Activated T-cell treated with anti-CD3 and anti-CD28 coated beads, Interleukin-2, amount 50 U/mL, for 1 hour (primary cell): ENCODE results near the gene DENND1A.

Experiments
- DNase-seq: peaks from one replicate; pipeline ENCODE4 v3.0.0-alpha.2; 2020

Gene DENND1A

GRCh38 chr9:123717581-123718175, 212.2 kb downstream of the DENND1A start:
- DNase-seq, result no peak

- DNase-seq, result no peak
Observed at GRCh38 chr9:123716339-123716945, 213.5 kb downstream of the DENND1A start.

DNA sequence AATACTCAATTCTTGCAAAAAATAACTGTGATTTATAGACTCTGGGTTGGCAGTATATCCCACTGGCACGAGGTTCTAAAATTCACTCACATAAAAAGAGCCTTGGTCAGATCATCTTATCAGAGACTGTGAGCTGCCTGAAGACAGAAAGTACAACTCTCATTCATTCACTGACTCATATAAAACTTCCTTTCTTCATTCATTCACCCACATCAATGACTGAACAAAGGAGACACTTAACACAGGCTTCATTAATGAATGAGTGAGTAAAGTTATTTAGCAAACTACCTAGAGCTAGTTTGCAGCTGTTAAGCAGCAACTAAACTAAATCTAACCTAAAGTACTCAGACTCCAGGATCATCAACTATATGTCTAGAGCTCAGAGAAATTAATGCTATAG, 214.7 kb downstream of the DENND1A start:
- no peak for DNase-seq

GRCh38 chr9:123713282-123713681, 216.6 kb downstream of the DENND1A start:
- no peak for DNase-seq

DNA sequence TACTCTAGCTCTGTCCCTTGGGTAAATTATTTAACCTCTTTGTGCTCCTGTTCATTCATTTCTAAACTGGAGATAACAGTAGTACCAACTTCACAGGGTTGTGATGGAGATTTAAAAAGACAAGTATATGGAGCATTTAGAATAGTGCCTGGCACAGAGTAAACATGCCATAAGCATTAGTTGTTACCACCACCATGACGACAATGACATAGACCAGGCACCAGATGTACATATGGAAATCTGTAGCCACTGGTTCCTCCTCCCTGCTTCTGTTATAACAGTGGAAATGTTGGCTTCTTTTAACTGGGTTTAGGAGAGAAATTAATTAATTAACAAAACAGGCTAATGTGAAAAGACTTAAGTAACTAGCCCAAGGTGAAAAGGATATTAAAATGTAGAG, 217.5 kb downstream of the DENND1A start:
- no peak for DNase-seq

DNA sequence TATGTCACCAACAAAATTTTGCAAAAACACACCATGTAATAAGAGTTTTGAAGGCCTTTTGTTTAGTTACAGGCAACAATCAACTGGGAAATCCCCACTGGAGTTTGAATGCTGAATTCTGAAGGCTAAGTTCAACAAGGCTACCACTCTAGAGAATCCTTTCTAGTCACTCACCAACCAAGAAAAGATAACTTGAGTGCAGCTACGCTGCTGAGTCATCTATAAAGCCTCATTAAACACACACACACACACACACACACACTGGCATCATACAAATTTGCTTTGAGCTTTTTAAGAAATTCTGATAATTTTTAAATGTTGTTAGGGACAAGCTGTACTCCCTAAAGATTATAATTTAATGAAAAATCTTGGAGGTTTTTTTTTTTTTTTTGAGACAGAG, 219.6 kb downstream of the DENND1A start:
- DNase-seq, result no peak

DNA sequence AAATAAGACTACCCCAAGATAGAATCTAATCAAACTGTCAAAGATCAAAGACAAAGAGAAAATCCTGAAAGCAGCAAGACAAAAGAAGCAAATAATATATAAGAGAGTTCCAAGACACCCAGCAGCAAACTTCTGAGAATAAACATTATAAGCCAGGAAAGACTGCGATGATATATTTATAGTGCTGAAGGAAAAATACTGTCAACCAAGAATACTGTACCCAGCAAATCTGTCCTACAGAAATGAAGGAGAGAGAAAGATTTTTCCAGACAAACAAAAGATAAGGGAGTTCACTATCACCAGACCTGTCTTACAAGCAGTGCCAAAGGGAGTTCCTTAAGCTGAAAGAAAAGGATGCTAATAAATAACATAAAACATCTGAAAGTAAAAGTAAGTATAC, 227.4 kb downstream of the DENND1A start:
- no peak for DNase-seq

DNA sequence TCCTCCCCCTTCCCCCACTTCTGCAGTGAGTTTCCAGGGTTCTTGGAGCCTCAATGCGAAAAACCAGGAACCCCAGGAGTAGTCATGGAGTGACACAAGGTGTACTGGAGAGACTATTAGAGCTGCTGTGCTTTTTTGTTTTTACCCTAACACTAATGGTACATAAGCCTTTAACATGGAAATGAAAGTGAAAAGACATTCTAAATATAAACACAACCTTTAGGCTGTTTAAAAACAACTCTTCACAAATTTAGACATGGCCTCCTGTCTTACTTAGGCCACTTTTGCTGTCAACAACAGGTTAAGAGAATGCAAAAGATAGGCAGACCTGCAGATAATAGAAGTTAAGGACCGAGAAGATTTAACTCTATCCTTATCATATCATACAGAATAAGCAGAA, 232.2 kb downstream of the DENND1A start:
- no peak for DNase-seq

GRCh38 chr9:123696476-123696875, 233.4 kb downstream of the DENND1A start:
- DNase-seq, result no peak

DNA sequence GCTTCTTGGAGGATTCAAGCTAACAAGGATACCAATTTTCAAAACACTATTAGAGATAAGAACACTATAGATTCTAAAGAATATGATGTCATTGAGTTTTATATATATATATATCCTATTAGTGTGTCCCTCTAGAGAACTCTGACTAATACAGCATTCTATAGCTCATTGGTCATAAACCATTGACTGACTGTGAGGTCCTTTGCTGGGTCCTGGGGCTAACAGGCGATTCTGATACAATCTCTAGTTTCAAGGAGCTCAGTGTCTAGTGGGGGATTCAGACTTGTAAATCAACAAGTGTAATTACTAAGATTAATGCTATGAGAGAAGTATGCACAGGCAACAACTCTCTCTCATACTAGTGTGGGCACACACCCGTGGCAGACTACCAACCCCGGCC, 234.5 kb downstream of the DENND1A start:
- DNase-seq, result no peak

DNA sequence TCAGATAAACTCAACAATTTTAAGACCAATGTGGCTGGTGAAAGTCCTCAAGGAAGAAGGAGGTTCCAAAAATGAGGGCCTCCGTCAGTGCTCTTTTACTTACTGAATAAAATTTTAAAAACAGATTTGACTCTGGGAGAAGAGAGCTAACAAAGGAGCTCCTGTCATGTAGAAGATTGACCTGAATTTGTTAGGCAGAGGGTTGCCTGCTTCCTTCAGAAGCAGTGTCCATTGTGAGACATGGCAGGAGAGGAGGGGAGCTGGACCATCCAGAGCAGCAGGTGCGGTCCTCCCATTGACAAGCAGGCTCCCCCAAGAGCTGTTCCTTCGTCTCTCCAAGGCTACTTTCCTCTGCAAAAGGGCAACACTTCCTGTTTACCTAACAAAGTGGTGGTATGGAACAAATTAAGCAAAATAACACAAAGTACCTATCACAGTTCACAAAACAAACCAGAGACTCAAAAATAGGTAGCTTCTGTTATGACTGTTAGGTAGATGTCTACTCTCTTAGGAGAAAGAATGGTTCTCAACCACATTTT, 238.1 kb downstream of the DENND1A start:
- no peak for DNase-seq

- no peak for DNase-seq
Observed at GRCh38 chr9:123689701-123690428, 240.1 kb downstream of the DENND1A start.

- no peak for DNase-seq
Observed at GRCh38 chr9:123687246-123687751, 242.6 kb downstream of the DENND1A start.

DNA sequence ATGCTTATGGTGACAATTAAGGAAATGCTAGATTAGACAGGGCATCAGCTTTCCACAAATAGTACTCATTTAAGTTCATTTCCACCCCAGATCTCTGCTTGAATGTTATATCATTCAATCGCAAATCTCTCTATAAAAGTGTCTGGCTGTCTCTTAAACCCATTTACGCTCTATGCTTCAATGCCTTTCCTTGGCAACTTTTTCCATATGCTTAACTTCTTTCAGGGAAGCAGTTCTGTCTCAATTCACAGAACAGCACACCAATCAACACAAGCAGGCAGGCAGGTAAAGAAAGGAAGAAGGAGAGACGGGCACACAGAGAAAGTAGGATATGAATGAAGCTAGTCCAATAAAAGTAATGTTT, 243.1 kb downstream of the DENND1A start:
- no peak for DNase-seq

DNA sequence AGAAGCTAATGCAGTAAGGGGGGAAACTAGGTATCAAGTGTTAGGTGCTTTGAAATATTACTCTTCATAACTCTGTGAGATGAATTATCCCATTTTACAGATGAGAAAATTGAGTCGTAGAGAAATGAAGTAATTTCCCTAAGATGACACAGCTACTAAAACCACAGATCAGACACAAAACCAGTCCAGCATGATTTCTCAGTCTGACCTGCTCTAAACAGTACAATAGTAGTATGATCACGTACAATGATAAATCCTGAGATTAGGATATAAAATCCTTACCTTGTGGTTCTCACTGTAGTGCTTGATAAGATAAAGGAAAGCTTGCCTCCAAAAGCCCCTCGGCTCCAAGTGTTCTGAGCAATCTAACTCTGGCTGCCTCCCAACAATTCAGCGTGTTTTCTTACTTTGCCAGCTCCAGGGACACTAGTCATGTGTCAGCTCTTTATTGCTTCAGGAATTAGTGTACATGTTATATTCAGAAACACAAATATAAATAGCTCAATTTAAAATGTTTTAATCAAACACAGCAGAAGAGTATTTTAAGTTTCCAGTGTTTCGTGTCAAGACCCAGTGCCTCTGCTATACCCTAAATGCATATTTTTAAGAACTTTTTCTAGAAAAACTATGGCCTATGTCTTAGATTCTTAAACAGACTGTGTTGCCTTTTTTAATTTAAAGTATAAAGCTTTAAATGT, 243.6 kb downstream of the DENND1A start:
- no peak for DNase-seq

DNA sequence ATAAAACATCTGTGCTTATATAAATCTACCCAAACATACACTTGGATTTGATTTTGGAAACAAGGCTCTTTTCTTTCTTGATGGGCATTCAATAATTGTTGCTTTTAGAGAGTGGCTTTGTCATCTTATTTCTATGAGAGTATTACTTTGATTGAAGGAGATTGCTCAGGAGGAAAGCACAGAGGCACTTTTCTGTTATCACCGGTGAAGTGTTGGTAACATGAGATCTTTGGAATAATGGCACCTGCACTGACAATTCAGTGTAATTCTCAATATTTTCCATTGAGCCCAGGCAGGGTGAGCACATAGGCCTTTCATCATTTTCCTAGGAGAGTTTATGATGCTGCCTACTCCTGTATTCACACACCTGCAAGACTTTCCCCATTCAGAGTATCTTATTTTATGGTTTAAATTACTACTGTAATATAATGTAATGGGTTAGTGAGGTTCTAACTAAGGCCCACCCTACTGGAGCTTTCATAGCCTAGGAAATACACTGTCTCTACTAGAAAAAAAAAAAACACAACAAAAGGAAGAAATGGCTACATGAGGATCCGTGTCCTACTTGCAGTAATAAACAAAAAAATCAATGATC, 244.3 kb downstream of the DENND1A start:
- no peak for DNase-seq

- DNase-seq, result no peak
Observed at GRCh38 chr9:123684393-123685149, 245.4 kb downstream of the DENND1A start.

GRCh38 chr9:123682746-123683145, 247.2 kb downstream of the DENND1A start:
- no peak for DNase-seq

DNA sequence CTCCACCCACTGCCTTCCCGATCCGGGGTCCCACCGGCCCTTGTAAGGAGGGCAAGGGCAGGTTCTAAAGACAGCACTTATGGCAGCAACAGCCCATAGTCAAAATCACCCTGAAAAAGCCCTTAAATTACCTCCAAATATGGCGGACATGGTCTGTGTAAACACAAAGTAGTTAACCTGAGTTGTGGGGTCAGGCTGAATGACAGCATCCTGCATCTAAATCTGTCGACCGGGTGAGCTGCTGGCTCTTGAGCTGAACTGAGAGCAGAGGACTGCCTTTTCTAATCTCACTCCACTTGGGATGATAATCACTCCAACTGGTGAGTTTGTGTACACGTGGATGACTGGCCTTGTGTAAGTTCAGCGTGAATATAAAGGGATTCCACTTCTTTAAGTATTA, 249.6 kb downstream of the DENND1A start:
- no peak for DNase-seq

GRCh38 chr9:123679330-123679987, 250.5 kb downstream of the DENND1A start:
- no peak for DNase-seq

DNA sequence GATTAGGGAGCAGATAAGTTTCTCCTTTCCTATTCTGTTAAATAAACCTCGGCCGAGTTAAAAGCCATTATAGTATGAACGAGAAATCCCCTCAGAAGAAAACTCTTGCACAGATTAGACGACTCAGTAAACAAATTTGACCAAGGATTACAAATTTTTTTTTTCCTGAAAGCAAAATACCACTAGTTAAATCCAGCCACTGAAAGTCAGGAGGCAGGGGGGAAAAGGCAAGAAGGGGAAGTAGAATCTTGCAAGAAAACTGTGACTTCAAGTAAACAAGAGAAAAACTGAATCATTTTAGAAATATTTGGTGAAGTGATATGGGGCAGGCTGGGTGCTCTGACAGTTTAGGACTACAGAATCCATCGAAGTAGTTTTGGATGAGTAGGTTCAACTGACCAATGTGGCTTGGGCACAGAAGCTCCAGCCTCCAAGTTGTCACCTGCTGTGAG, 251.0 kb downstream of the DENND1A start:
- DNase-seq, result no peak
